HepG2 (cell line): ENCODE results near the gene PFDN1. TPM values are rescaled to one million over a fixed set of nuclear protein-coding genes. Genes with fewer than 3 reads are reported as not detected.

Experiments used
- ATAC-seq: fragments of 200-7000 bp; cut with Tn5 transposase; 3 replicates; pipeline ENCODE4 v1.9.1; 2020; ENCODE audit warnings: mild to moderate bottlenecking, moderate library complexity
- BruUV-seq: library from RNA; stranded (reverse); fragments of 400-500 nt; replicated peaks from 2 replicates; lab custom pipeline; 2021; lab: Mats Ljungman, UMichigan
- CTCF ChIA-PET: fragments of 300-600 bp; formaldehyde crosslinking; extraction: SDS; loops from one replicate; lab custom pipeline; 2021; ENCODE audit warnings: low total read pairs, inconsistent platforms, low intra/inter-chr PET ratio; lab: Yijun Ruan, JAX
- POLR2A ChIA-PET: fragments of 350-600 bp; sonication (Branson Sonifier 250); formaldehyde crosslinking; loops from one replicate; lab custom pipeline; 2020; ENCODE audit warnings: antibody characterized with exemption, inconsistent platforms; lab: Yijun Ruan, JAX
- DNase-seq: peaks from one replicate; pipeline ENCODE4 v3.0.0-alpha.2; 2015; ENCODE audit warnings: low spot score
- FAIRE-seq: peaks from 3 replicates; lab custom pipeline; 2011; peaks lifted over from hg19 to GRCh38; lab: Jason Lieb, UNC
- H2AFZ ChIP-seq: one replicate; pipeline ENCODE4 v1.6.1; 2011; ENCODE audit warnings: low read length, inconsistent platforms
- H3K27ac ChIP-seq: fragments of 300-600 bp; 3 replicates; pipeline ENCODE4 v1.8.0; 2011; ENCODE audit warnings: mixed run types, mild to moderate bottlenecking, mixed read lengths, low read length, inconsistent platforms; ENCODE audit not compliant: insufficient read depth; ENCODE audit errors: extremely low read length
- H3K27me3 ChIP-seq, 2 experiments: fragments of 200-600 bp in 1 of 2; 2 replicates in 1 of 2; 3 replicates in 1 of 2; pipeline versions ENCODE4 v1.6.0 to v1.8.0; 2011; ENCODE audit warnings: low read length in 2 of 2, mild to moderate bottlenecking in 2 of 2, moderate library complexity in 2 of 2, inconsistent platforms in 1 of 2; ENCODE audit not compliant: insufficient read depth in 2 of 2, control insufficient read depth in 1 of 2
- H3K36me3 ChIP-seq, 2 experiments: fragments of 200-600 bp in 1 of 2; replicated peaks in 1 of 2; 2 replicates in 1 of 2; 3 replicates in 1 of 2; pipeline versions ENCODE4 v1.5.1 to v1.8.0; 2011; ENCODE audit warnings: low read length in 2 of 2, inconsistent platforms in 1 of 2; ENCODE audit not compliant: insufficient read depth in 2 of 2, control insufficient read depth in 1 of 2
- H3K4me1 ChIP-seq: 2 replicates; pipeline ENCODE4 v1.5.1; 2012; ENCODE audit warnings: low read length, inconsistent platforms; ENCODE audit not compliant: insufficient read depth
- H3K4me2 ChIP-seq: 2 replicates; pipeline ENCODE4 v1.6.0; 2011; ENCODE audit warnings: low read depth, low read length, inconsistent platforms
- H3K4me3 ChIP-seq, 3 experiments: fragments of 200-600 bp in 1 of 3; sonication (generic), shearing (Covaris generic) in 1 of 3; replicated peaks in 1 of 3; 2 replicates each; pipeline ENCODE4 v1.5.1; 2011 to 2016; ENCODE audit warnings: low read length in 3 of 3, inconsistent platforms in 2 of 3, low read depth in 2 of 3, mild to moderate bottlenecking in 2 of 3, control low read depth in 1 of 3, mixed read lengths in 1 of 3; ENCODE audit not compliant: insufficient read depth in 1 of 3
- H3K79me2 ChIP-seq: one replicate; pipeline ENCODE4 v1.6.1; 2011; ENCODE audit warnings: low read length, inconsistent platforms; ENCODE audit not compliant: insufficient read depth
- H3K9ac ChIP-seq: 2 replicates; pipeline ENCODE4 v1.6.0; 2011; ENCODE audit warnings: mild to moderate bottlenecking, low read depth, low read length, inconsistent platforms; ENCODE audit not compliant: insufficient read depth
- H3K9me3 ChIP-seq: 2 replicates; pipeline ENCODE4 v1.5.1; 2012; ENCODE audit warnings: mild to moderate bottlenecking, low read length
- H4K20me1 ChIP-seq: 2 replicates; pipeline ENCODE4 v1.6.0; 2011; ENCODE audit warnings: inconsistent platforms, mild to moderate bottlenecking, low read length, moderate library complexity; ENCODE audit not compliant: insufficient read depth
- BCL6 ChIP-seq: IDR thresholded peaks from 2 replicates; pipeline ENCODE4 v1.6.1; 2016; ENCODE audit warnings: missing genetic modification reagents, missing compliant biosample characterization
- GATA4 ChIP-seq: sonication (generic); IDR thresholded peaks from 2 replicates; pipeline ENCODE4 v1.6.1; 2016; ENCODE audit warnings: antibody characterized with exemption, low read depth, borderline replicate concordance
- PCBP2 ChIP-seq: fragments of 200-400 bp; formaldehyde crosslinking; optimal IDR thresholded peaks from 2 replicates; pipeline ENCODE3; 2018; ENCODE audit warnings: low read length, low read depth; ENCODE audit not compliant: poor library complexity, severe bottlenecking
- PRDM10 ChIP-seq: sonication (generic); formaldehyde crosslinking; IDR thresholded peaks from 2 replicates; pipeline ENCODE4 v1.4.0; 2020; ENCODE audit warnings: low read depth, missing genetic modification reagents
- SAFB2 ChIP-seq: sonication (generic); formaldehyde crosslinking; IDR thresholded peaks from 2 replicates; pipeline ENCODE4 v1.5.1; 2020; ENCODE audit warnings: missing genetic modification reagents, low read depth, mild to moderate bottlenecking, borderline replicate concordance
- SMC3 ChIP-seq: IDR thresholded peaks from 2 replicates; pipeline ENCODE4 v1.6.1; 2011; ENCODE audit warnings: low read length, improper control_type of control experiment
- STAT5B ChIP-seq: sonication (generic); formaldehyde crosslinking; IDR thresholded peaks from 2 replicates; pipeline ENCODE4 v1.4.0; 2020; ENCODE audit warnings: missing genetic modification reagents
- TEAD3 ChIP-seq: optimal IDR thresholded peaks from 2 replicates; pipeline ENCODE3; 2016; ENCODE audit warnings: borderline replicate concordance
- ZBTB7A ChIP-seq: sonication (generic); formaldehyde crosslinking; IDR thresholded peaks from 2 replicates; pipeline ENCODE4 v1.8.0; 2022; ENCODE audit warnings: mild to moderate bottlenecking, missing genetic modification reagents
- ZNF326 ChIP-seq: sonication (generic); formaldehyde crosslinking; IDR thresholded peaks from 2 replicates; pipeline ENCODE4 v1.4.0; 2020; ENCODE audit warnings: missing genetic modification reagents, borderline replicate concordance
- ZNF337 ChIP-seq: sonication (generic); formaldehyde crosslinking; IDR thresholded peaks from 2 replicates; pipeline ENCODE4 v1.5.1; 2020; ENCODE audit warnings: missing genetic modification reagents, low read depth, mild to moderate bottlenecking, borderline replicate concordance
- ZNF557 ChIP-seq: sonication (generic); formaldehyde crosslinking; IDR thresholded peaks from 2 replicates; pipeline ENCODE4 v1.4.0; 2020; ENCODE audit warnings: missing genetic modification reagents
- ZNF558 ChIP-seq: sonication (generic); formaldehyde crosslinking; IDR thresholded peaks from 2 replicates; pipeline ENCODE4 v1.9.0; 2022; ENCODE audit warnings: mild to moderate bottlenecking, missing genetic modification reagents, borderline replicate concordance
- WGBS: methylation state at CpG from one replicate; pipeline ENCODE4 v1.1.6; 2017; ENCODE audit warnings: low lambda C conversion rate; 5-methylcytosine and 5-hydroxymethylcytosine counted together
- in situ Hi-C: cut with HindIII; loops from 2 replicates; pipeline ENCODE4 v1.10.0; 2017; ENCODE audit warnings: low pct_unique_long_range_greater_than_20kb; ENCODE audit not compliant: extremely low pct_ligation_motif_present
- intact Hi-C: fragments of 100-400 bp; cut with micrococcal nuclease; formaldehyde crosslinking; loops from one replicate; pipeline ENCODE4 v1.10.0; 2022; ENCODE audit not compliant: unreplicated experiment
- polyA plus RNA-seq, 8 experiments: library from polyadenylated mRNA; depleted of rRNA in 3 of 8; stranded (reverse) in 7 of 8; unstranded in 1 of 8; fragments of >200 nt; fragmentation: Illumina TruSeq in 4 of 8; extraction: Trizol in 4 of 8; gene quantifications; 2 replicates each; pipeline versions ENCODE4 v1.2.1 to v1.2.3, GENCODE V29; 2011 to 2016; ENCODE audit warnings: low read depth in 4 of 8, missing spikeins in 1 of 8, mixed read lengths in 1 of 8; ENCODE audit not compliant: insufficient read depth in 1 of 8
- total RNA-seq, 5 experiments: library from RNA; depleted of rRNA; stranded (reverse); fragments of >200 nt; fragmentation: Illumina TruSeq; extraction: Trizol; gene quantifications; 2 replicates each; pipeline ENCODE4 v1.2.3, GENCODE V29; 2016; ENCODE audit warnings: low read depth in 1 of 5
- TF ChIP-seq, protein P1 (sequence below): sonication (generic); formaldehyde crosslinking; IDR thresholded peaks from 2 replicates; pipeline ENCODE4 v1.4.0; 2020; ENCODE audit warnings: missing genetic modification reagents, borderline replicate concordance
- TF ChIP-seq, protein P2 (sequence below): sonication (generic); formaldehyde crosslinking; IDR thresholded peaks from 2 replicates; pipeline ENCODE4 v1.8.0; 2022; ENCODE audit warnings: low read depth, missing genetic modification reagents
- TF ChIP-seq, protein P3 (sequence below): sonication (generic); formaldehyde crosslinking; conservative IDR thresholded peaks from 2 replicates; pipeline ENCODE4 v1.8.1; 2023; ENCODE audit warnings: missing genetic modification reagents

Gene PFDN1
- total and polyA plus RNA-seq, 2 of the 13 experiments (the other 11 are each of a cell fraction or from before 2014, with no cell fraction given): 67.2 to 70.8 TPM

DNA sequence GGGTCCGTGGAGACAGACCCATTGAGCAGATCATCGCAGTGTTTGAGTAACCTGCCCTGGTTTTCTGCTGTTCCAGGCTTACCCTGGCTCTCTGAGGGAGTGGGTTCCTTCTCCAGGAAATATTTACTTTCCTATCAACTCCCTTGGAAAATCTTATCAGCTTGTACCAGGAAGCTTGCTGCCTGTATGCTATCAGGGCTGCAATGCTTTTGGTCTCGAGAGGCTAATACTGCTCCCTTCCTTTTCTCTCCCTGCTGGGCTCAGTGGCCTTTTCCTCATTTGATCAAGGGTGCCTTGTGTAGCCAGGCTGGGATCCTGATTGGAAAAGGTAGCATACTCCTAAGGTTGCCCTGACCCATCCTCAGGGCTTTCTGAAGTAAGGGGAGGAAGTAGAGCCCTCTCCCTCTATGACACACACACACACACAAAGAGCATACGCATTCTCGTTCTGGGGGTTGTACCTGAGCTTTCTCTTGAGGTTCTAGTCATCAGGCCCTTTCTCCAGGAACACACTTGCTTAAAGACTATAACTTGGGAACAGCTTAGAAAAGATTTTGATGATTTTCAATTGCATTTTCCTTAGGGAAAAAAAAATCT lies 86.3 kb downstream of the PFDN1 start (continued):
- TF ChIP-seq, protein P1, sequence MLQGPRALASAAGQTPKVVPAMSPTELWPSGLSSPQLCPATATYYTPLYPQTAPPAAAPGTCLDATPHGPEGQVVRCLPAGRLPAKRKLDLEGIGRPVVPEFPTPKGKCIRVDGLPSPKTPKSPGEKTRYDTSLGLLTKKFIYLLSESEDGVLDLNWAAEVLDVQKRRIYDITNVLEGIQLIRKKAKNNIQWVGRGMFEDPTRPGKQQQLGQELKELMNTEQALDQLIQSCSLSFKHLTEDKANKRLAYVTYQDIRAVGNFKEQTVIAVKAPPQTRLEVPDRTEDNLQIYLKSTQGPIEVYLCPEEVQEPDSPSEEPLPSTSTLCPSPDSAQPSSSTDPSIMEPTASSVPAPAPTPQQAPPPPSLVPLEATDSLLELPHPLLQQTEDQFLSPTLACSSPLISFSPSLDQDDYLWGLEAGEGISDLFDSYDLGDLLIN: no peak
- no peak for TF ChIP-seq ZNF326 (CRISPR knock-in tag)
- TF ChIP-seq ZNF337 (CRISPR knock-in tag): no peak
- no peak for TF ChIP-seq BCL6 (CRISPR knock-in tag)
- no peak for TF ChIP-seq SMC3
- TF ChIP-seq ZNF558 (CRISPR knock-in tag): no peak
- no peak for TF ChIP-seq PCBP2
- TF ChIP-seq, protein P2, sequence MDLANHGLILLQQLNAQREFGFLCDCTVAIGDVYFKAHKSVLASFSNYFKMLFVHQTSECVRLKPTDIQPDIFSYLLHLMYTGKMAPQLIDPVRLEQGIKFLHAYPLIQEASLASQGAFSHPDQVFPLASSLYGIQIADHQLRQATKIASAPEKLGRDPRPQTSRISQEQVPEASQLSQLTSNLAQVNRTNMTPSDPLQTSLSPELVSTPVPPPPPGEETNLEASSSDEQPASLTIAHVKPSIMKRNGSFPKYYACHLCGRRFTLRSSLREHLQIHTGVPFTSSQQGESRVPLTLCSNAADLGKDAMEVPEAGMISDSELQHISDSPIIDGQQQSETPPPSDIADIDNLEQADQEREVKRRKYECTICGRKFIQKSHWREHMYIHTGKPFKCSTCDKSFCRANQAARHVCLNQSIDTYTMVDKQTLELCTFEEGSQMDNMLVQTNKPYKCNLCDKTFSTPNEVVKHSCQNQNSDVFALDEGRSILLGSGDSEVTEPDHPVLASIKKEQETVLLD (CRISPR knock-in tag): no peak
- no peak for TF ChIP-seq TEAD3 (CRISPR knock-in tag)

- Histone ChIP-seq H4K20me1 (no peaks in the 10 kb centered on the region), H3K79me2 (no peaks in the 10 kb centered on the region), H3K9ac (no peak overlapping the region), H3K36me3 (peaks cover 0 to 6% of the 10 kb centered on the region in 2 experiments; a peak in 4 of 5 replicates), H3K9me3 (no peaks in the 10 kb centered on the region), H3K27me3 (no peaks in the 10 kb centered on the region), H3K4me1 (peaks cover 31% of the 10 kb centered on the region), H3K4me2 (no peak overlapping the region), H3K27ac (no peak overlapping the region), H3K4me3 (no peak overlapping the region), H2AFZ (no peak overlapping the region)
- 88% methylated on average over 1 of the region's 1 CpG for WGBS
- no TSS peak for BruUV-seq
- DNase-seq (no peak), FAIRE-seq (no peak), ATAC-seq (no peak)
- ChIA-PET CTCF (no interaction called here), POLR2A (no interaction called here)
- intact Hi-C loops (no loop called here), in situ Hi-C loops (no loop called here)
- TF ChIP-seq ZBTB7A (no peak), SAFB2 (CRISPR knock-in tag) (no peak), ZNF557 (CRISPR knock-in tag) (no peak), GATA4 (no peak), STAT5B (CRISPR knock-in tag) (no peak), PRDM10 (no peak)
- TF ChIP-seq, protein P3, sequence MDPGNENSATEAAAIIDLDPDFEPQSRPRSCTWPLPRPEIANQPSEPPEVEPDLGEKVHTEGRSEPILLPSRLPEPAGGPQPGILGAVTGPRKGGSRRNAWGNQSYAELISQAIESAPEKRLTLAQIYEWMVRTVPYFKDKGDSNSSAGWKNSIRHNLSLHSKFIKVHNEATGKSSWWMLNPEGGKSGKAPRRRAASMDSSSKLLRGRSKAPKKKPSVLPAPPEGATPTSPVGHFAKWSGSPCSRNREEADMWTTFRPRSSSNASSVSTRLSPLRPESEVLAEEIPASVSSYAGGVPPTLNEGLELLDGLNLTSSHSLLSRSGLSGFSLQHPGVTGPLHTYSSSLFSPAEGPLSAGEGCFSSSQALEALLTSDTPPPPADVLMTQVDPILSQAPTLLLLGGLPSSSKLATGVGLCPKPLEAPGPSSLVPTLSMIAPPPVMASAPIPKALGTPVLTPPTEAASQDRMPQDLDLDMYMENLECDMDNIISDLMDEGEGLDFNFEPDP (CRISPR knock-in tag): no peak
Measured at GRCh38 chr5:140215276-140215675, 87.6 kb downstream of the PFDN1 start.
